Measurements from ENCODE around the gene TMEM63A. TPM values are rescaled to one million over a fixed set of nuclear protein-coding genes. Genes with fewer than 3 reads are reported as not detected.

Gene TMEM63A
- total and polyA plus RNA-seq, 10 of the 15 experiments (the other 5 are each of a cell fraction or from before 2014, with no cell fraction given): 1.3 to 33.5 (median 15.2) TPM

DNA sequence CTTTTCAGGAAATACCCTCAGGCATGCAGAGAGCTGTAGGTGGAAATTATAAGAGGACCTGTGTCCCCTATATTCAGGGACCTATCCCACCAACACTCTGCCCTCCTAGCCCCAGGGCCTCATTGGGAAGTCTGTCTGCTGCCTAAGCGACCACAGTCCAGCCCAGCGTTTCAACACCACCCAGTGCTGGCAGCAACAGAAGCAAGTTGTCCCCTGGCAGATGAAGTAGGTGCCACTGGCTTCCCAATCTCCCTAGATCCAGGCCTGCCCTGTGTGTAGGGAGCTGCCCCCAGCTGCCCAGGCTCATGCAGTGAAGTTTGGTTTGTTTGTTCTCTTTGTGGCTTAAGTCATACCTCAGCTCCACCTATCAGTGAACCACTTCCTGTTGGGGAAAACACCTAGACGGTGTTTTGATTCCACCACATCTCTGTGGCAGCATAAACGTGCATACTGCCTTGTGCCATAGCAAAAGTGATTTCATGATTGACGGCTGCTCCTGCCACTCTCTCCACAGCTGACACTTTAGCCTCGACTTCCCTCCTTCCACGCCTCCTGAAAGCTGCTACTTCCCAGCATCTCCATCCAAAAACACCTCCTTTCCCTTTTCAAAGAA is 14.9 kb upstream of the TMEM63A start:
- H3K9me3 ChIP-seq (replicated peaks; ENCODE audit: control insufficient read depth, insufficient read depth, low read length): no peaks in the 10 kb centered on the region
- TF ChIP-seq NBN (IDR thresholded peaks at IDR 0.05) (peak; percentile 76), HDGF (IDR thresholded peaks at IDR 0.05) (peak; percentile 34; the same call in 1 of the 2 replicates), ASH2L (IDR thresholded peaks at IDR 0.05; ENCODE audit: borderline replicate concordance, low read depth) (no peak), MTA3 (IDR thresholded peaks at IDR 0.05; ENCODE audit: borderline replicate concordance, low read length) (no peak), EP300 (IDR thresholded peaks at IDR 0.05; ENCODE audit: borderline replicate concordance in 1 of 2, control insufficient read depth in 1 of 2, low read depth in 2 of 2, low read length in 2 of 2) (peak; percentile 51 to 61; a peak in 3 of 4 replicates), TBL1XR1 (IDR thresholded peaks at IDR 0.05; ENCODE audit: low read depth, low read length) (peak; percentile 58; the same call in 1 of the 2 replicates), RCOR1 (conservative IDR thresholded peaks at IDR 0.05; ENCODE audit: low read depth, low read length) (peak; percentile 79; the same call in 1 of the 2 replicates), PAX8 (IDR thresholded peaks at IDR 0.05) (no peak), RELA (IDR thresholded peaks at IDR 0.05; ENCODE audit: borderline replicate concordance, partially characterized antibody) (peak; percentile 92), TCF12 (IDR thresholded peaks at IDR 0.05; ENCODE audit: low read depth, low read length) (peak; percentile 73; the same call in 1 of the 2 replicates)
- TF ChIP-seq, protein P1, sequence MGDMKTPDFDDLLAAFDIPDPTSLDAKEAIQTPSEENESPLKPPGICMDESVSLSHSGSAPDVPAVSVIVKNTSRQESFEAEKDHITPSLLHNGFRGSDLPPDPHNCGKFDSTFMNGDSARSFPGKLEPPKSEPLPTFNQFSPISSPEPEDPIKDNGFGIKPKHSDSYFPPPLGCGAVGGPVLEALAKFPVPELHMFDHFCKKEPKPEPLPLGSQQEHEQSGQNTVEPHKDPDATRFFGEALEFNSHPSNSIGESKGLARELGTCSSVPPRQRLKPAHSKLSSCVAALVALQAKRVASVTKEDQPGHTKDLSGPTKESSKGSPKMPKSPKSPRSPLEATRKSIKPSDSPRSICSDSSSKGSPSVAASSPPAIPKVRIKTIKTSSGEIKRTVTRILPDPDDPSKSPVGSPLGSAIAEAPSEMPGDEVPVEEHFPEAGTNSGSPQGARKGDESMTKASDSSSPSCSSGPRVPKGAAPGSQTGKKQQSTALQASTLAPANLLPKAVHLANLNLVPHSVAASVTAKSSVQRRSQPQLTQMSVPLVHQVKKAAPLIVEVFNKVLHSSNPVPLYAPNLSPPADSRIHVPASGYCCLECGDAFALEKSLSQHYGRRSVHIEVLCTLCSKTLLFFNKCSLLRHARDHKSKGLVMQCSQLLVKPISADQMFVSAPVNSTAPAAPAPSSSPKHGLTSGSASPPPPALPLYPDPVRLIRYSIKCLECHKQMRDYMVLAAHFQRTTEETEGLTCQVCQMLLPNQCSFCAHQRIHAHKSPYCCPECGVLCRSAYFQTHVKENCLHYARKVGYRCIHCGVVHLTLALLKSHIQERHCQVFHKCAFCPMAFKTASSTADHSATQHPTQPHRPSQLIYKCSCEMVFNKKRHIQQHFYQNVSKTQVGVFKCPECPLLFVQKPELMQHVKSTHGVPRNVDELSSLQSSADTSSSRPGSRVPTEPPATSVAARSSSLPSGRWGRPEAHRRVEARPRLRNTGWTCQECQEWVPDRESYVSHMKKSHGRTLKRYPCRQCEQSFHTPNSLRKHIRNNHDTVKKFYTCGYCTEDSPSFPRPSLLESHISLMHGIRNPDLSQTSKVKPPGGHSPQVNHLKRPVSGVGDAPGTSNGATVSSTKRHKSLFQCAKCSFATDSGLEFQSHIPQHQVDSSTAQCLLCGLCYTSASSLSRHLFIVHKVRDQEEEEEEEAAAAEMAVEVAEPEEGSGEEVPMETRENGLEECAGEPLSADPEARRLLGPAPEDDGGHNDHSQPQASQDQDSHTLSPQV (IDR thresholded peaks at IDR 0.05): 0 out of 2 replicates have a peak, but pooled peaks have one; percentile 83
- TF ChIP-seq, protein P2, sequence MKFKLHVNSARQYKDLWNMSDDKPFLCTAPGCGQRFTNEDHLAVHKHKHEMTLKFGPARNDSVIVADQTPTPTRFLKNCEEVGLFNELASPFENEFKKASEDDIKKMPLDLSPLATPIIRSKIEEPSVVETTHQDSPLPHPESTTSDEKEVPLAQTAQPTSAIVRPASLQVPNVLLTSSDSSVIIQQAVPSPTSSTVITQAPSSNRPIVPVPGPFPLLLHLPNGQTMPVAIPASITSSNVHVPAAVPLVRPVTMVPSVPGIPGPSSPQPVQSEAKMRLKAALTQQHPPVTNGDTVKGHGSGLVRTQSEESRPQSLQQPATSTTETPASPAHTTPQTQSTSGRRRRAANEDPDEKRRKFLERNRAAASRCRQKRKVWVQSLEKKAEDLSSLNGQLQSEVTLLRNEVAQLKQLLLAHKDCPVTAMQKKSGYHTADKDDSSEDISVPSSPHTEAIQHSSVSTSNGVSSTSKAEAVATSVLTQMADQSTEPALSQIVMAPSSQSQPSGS (IDR thresholded peaks at IDR 0.05; ENCODE audit: low read length): 0 out of 2 replicates have a peak, but pooled peaks have one; percentile 49
- TF ChIP-seq, protein P3, sequence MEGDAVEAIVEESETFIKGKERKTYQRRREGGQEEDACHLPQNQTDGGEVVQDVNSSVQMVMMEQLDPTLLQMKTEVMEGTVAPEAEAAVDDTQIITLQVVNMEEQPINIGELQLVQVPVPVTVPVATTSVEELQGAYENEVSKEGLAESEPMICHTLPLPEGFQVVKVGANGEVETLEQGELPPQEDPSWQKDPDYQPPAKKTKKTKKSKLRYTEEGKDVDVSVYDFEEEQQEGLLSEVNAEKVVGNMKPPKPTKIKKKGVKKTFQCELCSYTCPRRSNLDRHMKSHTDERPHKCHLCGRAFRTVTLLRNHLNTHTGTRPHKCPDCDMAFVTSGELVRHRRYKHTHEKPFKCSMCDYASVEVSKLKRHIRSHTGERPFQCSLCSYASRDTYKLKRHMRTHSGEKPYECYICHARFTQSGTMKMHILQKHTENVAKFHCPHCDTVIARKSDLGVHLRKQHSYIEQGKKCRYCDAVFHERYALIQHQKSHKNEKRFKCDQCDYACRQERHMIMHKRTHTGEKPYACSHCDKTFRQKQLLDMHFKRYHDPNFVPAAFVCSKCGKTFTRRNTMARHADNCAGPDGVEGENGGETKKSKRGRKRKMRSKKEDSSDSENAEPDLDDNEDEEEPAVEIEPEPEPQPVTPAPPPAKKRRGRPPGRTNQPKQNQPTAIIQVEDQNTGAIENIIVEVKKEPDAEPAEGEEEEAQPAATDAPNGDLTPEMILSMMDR (IDR thresholded peaks at IDR 0.05 in 2 of 3, conservative IDR thresholded peaks at IDR 0.05 in 1 of 3; ENCODE audit: control insufficient read depth in 2 of 3, extremely low read depth in 1 of 3, insufficient read depth in 1 of 3, low read depth in 3 of 3, low read length in 3 of 3): peak in 1 of 3 experiments; percentile 11; a peak in 1 of 6 replicates

More for the DNA sequence above, 14.9 kb upstream of the TMEM63A start:
- peak overlapping the region; percentile 79 for H2AFZ ChIP-seq (ENCODE audit: control insufficient read depth, low read depth, low read length)
- WGBS (ENCODE audit: insufficient coverage, insufficient replicate concordance, low lambda C conversion rate, missing lambda C conversion rate): 0% methylated on average over 7 of the region's 7 CpGs
- CTCF ChIA-PET: interaction anchor here (0.8 to 4.0 kb wide), 11 partner anchors 14 to 436 kb away, joined by 3 to 40 read pairs (median 4); partner anchors contain the start of genes SRP9 and TMEM63A
- no peaks in the 10 kb centered on the region for H4K20me1 ChIP-seq (ENCODE audit: control insufficient read depth, insufficient read depth)
- no peaks in the 10 kb centered on the region for H3K36me3 ChIP-seq (ENCODE audit: control insufficient read depth in 2 of 2, insufficient read depth in 2 of 2, low read length in 1 of 2)
- POLR2A ChIA-PET: interaction anchor here (0.6 to 2.2 kb wide), 4 partner anchors 13 to 101 kb away, joined by 3 to 21 read pairs (median 3); partner anchors contain the start of gene TMEM63A
- H3K27me3 ChIP-seq (replicated peaks in 1 of 2; ENCODE audit: control insufficient read depth in 2 of 2, insufficient read depth in 2 of 2, low read length in 1 of 2): no peaks in the 10 kb centered on the region
- peaks cover 20% of the 10 kb centered on the region for H3K4me1 ChIP-seq (ENCODE audit: control insufficient read depth, insufficient read depth, low read length)
- in situ Hi-C loops (cut with MboI): no loop called here
- ATAC-seq (peak; percentile 100), DNase-seq (ENCODE audit: low read depth, low spot score) (peak; percentile 90), FAIRE-seq (peak; percentile 85)
- no TSS peak for BruUV-seq (replicated peaks)
- no peak overlapping the region for H3K4me3 ChIP-seq
- H3K4me2 ChIP-seq (ENCODE audit: control insufficient read depth, insufficient read depth): peak overlapping the region; percentile 82
- peak overlapping the region; percentile 80 for H3K27ac ChIP-seq (ENCODE audit: control insufficient read depth, insufficient read depth)
- RAD21 ChIA-PET (ENCODE audit: unreplicated experiment): interaction anchor here (0.6 to 3.1 kb wide), 7 partner anchors 14 to 168 kb away, joined by 3 to 24 read pairs (median 5); partner anchors contain the start of genes PYCR2 and TMEM63A
- intact Hi-C loops (cut with micrococcal nuclease; ENCODE audit: unreplicated experiment): loop anchor here (1.0 kb wide), 1 partner anchor 15 kb away; the partner anchor contains the start of gene TMEM63A
- SMC1A ChIA-PET (ENCODE audit: uncharacterized antibody, unreplicated experiment): interaction anchor here (0.7 to 2.4 kb wide), 10 partner anchors 12 to 899 kb away, joined by 3 to 9 read pairs (median 4); partner anchors contain the start of genes PYCR2, SRP9 and TMEM63A
- no peaks in the 10 kb centered on the region for H3K79me2 ChIP-seq (ENCODE audit: control insufficient read depth, insufficient read depth, low read length)
- peak overlapping the region; percentile 49; the same call in 1 of the 2 replicates for H3K9ac ChIP-seq (ENCODE audit: control insufficient read depth, insufficient read depth, low read length)
